Right lobe of liver (tissue), 4 donors: Measurements from ENCODE around the gene PCP2.

ENCODE experiments used
- CTCF ChIP-seq, 4 donors: fragments of 200-600 bp in 3 of 4; fragments of 450-650 bp in 1 of 4; IDR thresholded peaks; one replicate each; pipeline versions ENCODE4 v1.5.1 to v1.8.0; 2016 to 2022; ENCODE audit warnings: antibody characterized with exemption in 4 of 4, mild to moderate bottlenecking in 2 of 4
- POLR2A ChIP-seq: fragments of 450-650 bp; IDR thresholded peaks from one replicate; pipeline ENCODE4 v1.6.1; 2017; ENCODE audit warnings: antibody characterized with exemption, mild to moderate bottlenecking
- donor health status: DM: no; HTN: no; CAD: no.
- donor health status: DM: no; HTN: no; CAD: no.
- donor health status: DM: no; HTN: yes; CAD: no.

DNA sequence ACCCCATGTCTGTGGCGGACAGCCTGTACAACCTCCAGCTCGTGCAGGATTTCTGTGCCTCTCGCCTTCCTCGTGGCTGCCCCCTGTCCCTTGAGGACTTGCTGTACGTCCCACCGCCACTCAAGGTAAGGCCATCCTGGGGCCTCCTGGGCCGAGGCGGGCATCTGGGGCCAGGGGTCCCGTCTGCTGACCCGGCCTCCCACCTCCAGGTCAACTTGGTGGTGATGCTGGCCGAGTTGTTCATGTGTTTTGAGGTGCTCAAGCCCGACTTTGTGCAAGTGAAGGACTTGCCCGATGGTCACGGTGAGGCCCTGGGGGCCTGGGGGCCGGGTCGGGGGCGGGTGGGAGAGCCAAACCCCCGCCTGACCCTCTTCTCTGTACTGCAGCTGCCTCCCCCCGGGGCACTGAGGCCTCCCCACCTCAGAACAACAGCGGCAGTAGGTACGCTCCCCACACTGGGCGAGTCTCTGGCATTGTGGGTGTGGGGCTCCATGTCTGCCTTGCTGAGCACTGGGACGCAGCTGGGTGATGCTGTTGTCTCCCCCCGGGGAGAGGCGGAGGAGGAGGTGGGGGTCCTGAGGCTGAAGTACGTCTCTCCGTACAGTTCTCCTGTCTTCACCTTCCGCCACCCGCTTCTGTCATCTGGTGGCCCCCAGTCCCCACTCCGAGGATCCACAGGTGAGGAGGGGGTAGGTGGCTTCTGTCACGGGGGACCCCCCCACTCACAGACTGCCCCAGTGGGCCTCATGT, 22.9 kb downstream of the PCP2 start:
- TF ChIP-seq CTCF (IDR thresholded peaks at IDR 0.05) (no peak), POLR2A (no peak)
